ENCODE measurements around the gene PPIAL4G.
"Not testable (repeated sequence)": the region's sequence is repeated elsewhere in the genome, so short reads cannot be mapped to it uniquely, and the experiment has no call there.

PPIAL4G gene

DNA sequence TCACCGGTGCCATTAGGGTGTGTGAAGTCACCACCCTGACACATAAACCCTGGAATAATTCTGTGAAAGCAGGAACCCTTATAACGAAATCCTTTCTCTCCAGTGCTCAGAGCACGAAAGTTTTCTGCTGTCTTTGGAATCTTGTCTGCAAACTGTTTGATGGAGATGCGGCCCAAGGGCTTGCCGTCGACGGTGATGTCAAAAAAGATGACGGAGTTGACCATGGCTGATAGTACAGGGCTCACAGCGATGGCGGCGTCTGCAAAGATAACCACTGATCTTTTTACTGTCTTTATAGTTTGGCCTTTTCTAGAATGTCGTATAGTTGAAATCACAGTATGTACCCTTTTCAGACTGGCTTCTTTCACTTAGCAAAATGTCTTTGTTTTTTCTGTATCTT is at the start of gene PPIAL4G:
PPIAL4G (minus strand) TSS at position 274 of the 400 bp plus-strand sequence; CDS start at position 224, 50 bp downstream.
- not testable (repeated sequence) for DNase-seq

DNA sequence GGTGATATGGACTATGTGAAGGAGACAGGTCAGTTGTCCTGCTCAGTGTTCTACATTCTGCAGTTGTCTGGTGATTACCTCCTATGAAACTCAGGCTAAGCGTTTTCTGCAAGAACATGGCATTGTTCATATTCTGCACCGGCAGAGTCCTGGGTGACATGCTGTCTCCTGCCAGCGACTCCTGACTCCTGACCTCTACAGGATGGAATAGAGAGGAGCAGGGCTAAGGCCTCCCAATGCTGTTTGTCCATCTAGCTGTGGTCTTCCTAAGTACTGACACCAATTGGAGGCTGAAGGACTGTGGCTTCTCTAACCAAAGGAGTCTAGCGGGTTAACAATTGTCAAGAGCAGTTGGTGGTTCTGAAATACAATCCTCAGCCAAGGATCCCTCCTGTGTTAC is 49.1 kb upstream of the PPIAL4G start:
- DNase-seq = not testable (repeated sequence)

DNA sequence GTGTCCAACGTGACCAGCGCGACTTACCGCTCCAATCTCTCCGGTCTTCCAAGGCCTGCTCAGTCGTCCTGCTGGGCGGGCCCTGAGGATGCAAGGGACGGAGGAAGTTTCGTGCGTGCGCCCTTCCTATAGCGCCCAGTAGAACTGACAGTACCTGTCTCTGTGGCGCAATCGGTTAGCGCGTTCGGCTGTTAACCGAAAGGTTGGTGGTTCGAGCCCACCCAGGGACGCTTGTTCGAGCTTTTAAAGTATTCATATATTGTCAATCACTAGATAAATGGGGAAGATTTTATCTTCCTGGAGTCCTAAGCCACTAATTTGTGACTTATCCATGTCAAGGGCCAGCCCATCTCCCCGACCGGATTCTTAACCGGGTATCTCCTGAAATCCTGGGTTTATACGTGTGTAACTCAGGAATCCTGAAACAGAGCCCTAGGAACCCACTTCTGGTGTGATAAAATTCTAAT is 46.0 kb upstream of the PPIAL4G start:
- peak; percentile 65 for DNase-seq

DNA sequence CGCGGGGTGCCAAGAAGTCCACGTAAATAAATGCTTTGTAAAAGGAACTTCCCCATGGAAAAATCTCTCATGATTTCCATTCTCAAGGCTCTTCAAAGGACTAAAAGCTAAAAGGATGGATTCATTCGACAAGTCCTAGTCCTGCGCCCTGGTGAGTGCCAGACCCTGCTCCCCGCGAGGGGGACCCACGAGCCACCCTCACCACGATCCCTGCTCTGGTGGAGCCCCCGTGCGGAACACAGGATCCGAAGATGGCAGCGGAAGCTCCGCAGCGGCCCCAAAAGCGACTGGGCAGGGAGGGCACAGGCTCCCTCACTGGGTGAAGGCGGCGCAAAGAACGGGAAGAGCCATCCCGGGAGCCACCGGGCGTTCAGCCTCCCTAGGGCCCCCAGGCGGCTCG is 45.5 kb upstream of the PPIAL4G start:
- DNase-seq = not testable (repeated sequence)

DNA sequence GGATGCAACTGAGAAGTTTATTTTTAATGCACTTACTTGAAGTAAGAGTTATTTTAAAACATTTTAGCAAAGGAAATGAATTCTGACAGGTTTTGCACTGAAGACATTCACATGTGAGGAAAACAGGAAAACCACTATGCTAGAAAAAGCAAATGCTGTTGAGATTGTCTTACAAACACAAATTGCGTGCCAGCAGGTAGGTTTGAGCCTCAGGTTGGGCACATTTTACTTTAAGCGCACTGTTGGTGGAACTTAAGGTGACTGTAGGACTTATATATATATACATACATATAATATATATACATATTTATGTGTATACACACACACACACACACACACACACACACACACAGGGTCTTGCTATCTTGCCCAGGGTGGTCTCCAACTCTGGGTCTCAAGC is 43.5 kb upstream of the PPIAL4G start:
- DNase-seq = not testable (repeated sequence)

DNA sequence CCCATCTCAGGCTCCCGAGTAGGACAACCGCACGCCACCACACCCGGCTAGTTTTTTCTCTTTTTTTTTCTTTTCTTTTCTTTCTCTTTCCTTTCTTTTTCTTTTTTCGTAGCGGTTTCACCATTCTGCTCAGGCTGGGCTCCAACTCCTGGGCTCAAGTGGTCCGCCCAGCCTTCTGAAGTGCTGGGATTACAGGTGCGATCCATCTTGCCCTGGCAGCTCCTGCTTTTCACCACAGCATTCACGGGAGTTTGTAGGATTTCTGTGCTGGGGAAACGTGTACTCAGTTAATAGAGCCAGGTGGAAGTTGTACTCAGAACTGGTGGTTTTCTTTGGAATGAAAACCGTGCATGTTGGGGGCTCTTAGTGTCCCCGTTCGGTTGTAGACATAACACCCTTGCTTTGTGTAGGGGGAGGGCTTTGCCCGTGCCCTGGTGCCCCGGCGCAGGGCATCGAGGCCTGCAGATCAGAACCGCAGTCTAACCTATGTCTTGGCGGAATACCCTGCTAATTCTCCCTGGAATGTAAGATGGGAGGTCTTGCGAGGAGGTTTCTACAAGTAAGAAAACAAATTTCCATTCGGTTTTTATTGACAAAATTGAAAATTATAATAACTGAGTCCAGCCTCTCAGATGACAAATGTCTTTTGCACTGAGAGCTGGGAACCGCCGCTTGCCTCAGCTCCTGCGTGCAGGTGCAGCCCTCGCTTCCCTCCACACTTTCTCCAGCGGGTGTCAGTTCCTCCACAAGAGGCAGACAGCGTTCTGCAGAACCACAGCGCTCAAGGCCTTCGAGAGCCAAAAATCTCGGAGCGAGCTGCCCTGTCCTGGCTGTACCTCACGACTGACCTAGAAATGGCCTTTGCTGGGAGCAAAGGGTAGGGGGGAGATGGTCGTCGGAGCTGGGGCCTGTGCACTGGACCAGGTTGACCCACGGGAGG is 40.4 kb upstream of the PPIAL4G start:
- not testable (repeated sequence) for DNase-seq

DNA sequence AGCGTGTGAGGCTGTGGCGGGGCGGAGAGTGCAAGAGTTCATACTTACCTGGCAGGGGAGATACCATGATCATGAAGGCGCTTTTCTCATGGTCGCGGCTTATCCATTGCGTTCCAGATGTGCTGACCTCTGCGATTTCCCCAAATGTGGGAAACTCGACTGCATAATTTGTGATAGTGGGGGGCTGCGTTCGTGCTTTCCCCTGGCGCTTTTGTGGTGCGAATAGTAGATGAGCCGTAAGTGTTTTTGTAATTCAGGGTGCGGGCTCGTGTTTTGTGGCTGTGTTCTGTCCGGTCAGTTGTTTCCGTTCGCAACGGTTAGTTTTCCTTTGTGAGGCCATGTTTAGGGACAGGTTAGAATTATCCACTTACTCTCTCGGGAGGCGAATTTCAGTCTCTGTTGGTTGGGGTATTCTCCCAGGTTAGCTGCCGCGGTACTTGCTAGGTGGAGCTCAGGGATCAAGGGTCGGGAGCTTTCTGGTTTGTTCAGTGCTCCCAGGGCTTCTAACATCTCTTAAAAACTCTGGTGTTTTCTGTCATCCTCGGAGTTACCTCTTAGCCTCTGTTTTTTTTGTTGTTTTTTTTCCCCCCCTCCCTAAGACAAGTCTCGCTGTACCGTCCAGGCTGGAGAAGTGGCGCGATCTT is 39.6 kb upstream of the PPIAL4G start:
- peak; percentile 82 for DNase-seq

DNA sequence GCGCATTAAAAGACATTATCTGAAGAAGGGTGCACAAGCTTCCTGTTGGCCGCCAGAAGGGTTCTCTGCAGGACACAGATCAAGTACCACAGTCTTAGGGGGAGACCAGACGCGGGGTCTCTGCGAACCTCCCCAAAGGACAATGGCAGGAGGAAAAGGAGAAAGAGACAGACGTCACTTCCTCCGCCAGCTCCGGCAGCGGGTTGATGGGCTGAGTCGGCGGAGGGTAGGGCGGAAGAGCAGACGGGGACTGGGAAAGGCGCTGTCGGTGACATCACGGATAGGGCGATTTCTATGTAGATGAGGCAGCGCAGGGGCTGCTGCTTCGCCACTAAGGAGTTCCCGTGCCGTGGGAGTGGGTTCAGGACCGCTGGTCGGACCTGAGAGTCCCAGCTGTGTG is 39.0 kb upstream of the PPIAL4G start:
- DNase-seq = peak; percentile 76

DNA sequence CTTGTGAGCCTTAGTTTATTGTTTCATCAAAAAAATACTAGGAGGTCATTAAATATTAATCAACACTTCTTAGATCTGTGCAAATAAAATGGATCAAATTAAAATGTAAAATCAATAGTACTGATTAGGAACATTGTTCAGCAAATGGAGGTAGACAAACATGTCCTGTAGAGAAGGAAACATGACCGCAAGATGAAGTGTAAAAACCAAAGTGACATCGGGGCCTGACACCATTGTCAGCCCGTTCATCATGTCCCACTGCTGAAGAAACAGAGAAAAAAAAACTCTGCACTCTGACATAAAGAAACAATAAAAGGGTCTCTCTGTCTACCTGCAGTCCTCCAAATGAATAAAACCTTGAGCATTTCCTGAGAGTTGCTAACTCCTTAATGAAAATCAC is 31.2 kb upstream of the PPIAL4G start:
- not testable (repeated sequence) for DNase-seq

DNA sequence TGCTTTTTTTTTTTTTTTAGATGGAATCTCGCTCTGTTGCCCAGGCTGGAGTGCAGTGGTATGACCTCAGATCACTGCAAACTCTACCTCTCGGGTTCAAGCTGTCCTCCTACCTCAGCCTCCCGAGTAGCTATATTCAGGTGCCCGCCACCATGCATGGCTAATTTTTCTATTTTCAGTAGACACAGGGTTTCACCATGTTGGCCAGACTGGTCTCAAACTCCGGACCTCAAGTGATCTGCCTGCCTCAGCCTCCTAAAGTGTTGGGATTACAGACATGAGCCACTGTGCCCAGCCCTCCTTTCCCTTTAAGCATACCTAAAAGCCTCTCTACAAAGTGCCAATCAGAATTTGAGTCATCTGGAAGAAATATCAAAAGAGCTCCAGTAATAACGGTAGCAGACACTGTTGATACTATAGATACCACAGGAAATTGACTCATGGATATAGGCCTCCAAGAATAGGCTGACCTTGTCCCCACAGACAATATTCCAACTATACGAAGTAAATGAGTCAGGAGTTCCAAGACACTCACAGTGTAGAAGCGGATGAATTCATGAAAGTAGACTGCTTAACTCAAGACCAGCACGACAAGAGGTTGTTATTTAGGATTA is 29.6 kb upstream of the PPIAL4G start:
- DNase-seq = not testable (repeated sequence)

DNA sequence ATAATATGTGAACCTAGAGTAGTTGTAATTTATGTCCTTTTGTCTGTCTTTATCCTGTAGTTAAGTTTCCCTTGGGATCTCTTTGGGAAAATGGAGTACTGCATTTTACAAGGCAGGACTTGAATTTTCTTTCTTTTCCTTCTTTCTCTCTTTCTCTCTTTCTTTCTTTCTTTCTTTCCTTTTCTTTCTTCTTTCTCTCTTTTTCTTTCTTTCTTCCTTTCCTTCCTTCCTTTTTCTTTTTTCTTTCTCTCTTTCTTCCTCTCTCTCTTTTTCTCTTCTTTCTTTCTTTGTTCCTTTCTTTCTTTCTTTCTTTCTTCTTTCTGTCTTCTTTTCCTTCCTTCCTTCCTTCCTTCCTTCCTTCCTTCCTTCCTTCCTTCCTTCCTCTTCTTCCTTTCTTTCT is 10.8 kb upstream of the PPIAL4G start:
- DNase-seq = not testable (repeated sequence)

DNA sequence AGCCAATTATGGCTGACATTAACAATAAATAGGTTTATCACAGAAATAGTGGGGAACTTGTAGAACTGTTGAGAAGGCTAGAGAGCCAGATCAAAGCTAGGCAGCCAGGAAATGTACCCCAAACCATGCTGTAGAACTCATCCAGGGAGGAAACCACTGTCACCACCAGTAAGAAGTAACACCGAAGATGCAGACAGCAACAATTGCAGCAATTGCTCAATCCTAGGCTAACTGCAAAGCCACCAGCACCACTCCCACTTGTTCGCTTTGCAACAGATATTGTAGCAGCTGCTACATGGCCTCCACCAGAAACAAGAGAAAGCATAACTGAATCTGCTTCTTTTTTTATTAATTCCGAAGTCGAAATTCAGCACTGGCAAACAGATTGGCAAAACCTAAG is 2.0 kb downstream of the PPIAL4G start:
- peak; percentile 16 for DNase-seq

DNA sequence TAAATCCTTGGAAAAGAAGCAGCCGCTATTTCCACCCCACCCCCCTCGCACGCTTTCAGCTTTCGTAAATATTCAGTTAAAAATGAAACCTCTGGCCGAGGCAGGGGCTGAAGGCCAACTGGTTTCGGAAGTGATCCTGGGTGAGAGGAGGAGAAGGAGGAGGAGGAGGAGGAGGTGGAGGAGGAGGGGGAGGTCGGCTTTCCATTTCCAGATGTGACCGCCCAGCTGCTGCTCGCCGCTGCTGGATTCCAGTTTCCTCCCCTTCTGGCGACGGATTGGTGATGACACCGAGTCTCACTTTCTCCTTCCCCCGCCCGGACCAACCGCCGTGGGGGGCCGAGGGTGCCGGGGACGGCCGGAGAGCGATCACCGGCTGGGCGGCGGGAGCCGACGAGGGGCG is 23.4 kb downstream of the PPIAL4G start:
- DNase-seq = not testable (repeated sequence)

DNA sequence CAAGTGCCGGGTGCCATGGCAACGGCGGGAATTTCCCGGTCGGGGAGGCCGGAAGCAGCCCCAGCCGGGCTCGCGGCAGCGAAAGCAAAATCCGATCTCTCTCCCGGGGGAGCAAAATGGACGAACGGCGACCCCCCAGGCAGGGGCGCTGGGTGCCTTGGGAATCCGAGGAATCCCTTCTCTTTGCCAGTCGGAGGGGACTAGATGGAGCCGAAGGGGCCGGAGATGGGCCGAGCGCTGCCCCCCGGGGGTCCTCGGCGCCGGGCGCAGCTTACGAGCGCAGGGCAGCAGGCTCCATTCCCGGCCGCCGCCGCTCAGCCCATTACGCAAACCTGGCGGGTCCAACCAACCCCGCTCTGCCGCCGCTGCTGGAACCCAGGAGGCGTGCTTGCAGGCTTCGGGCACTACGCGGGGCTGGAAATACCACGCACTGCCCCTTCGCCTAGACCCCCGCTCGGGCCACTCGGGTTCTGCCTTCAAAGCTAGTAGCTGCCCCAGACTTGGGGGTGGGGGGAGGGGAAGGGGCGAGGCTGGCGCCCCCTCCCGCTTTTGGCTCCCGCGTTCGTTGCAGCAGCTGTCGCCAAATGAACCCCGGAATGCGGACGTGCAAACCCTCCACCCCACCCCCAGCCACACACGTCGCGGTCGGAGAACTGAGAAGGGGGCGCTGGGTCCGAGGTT is 24.1 kb downstream of the PPIAL4G start:
- peak; percentile 37 for DNase-seq

DNA sequence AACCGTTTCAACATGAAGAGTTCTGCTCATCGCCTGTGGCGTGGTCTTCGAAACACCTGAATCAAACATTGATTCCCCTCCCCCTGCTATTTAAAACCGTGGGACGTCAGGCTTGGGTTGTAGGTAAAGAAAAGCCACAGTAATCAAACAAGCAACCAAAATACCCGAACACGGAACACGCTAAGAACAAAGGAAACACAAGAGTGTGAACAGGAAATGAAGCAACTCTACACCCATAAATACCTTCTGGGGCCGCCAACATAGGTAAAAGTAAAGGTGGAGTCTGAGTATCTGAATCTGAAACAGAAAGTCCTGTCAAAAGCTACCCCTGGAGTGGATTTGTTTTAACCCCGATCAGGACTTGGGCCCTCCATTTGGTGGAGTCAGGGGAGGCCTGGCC is 24.7 kb downstream of the PPIAL4G start:
- peak; percentile 42 for DNase-seq

DNA sequence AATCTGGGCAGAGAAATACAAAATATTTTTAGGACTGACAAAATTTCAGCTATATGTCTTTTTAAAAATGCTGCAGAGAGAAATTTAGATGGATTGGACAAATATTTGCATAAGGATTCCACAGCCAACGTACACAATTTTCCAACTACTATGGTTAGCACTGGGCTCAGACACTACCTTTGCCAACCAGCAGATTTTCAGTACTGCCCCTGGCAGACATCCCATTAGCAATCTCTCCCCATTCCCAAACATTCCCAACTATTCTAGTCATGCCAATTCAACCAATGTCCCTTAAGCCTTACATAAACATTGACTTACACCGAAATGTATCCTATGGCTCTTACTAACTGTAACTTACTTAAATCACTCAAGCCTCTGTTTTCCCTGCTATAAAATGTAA is 30.3 kb downstream of the PPIAL4G start:
- DNase-seq = not testable (repeated sequence)

DNA sequence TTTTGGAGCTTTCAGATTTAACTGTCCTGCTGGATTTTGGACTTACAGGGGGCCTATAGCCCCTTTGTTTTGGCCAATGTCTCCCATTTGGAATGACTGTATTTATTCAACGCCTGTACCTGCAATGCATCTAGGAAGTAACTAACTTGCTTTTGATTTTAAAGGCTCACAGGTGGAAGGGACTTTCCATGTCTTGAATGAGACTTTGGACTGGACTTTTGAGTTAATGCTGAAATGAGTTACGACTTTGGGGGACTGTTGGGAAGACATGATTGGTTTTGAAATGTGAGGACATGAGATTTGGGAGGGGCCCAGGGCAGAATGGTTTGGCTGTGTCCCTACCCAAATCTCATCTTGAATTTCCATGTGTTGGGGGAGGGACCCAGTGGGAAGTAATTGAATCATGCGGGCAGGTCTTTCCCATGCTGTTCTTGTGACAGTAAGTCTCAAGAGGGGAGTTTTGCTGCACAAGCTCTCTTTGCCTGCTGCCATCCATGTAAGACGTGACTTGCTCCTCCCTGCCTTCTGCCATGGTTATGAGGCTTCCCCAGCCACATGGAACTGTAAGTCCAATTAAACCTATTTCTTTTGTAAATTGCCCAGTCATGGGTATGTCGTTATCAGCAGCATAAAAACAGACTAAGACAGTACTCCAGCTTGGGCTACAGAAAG is 43.3 kb downstream of the PPIAL4G start:
- not testable (repeated sequence) for DNase-seq

DNA sequence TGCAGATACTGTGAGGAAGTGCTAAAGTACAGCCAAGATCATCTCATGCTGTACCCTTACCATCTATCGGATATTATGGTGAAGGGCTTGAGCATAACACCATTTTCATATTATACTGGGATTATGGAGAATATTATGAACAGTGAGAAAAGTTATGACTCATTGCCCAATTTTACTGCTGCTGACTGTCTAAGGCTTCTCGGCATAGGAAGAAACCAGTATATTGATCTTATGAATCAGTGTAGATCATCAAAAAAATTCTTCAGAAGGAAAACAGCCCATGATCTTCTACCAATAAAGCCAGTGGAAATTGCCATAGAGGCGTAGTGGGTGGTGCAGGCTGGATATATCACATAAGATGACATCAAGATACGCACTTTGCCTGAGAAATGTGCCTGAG is 47.7 kb downstream of the PPIAL4G start:
- no peak for DNase-seq

DNA sequence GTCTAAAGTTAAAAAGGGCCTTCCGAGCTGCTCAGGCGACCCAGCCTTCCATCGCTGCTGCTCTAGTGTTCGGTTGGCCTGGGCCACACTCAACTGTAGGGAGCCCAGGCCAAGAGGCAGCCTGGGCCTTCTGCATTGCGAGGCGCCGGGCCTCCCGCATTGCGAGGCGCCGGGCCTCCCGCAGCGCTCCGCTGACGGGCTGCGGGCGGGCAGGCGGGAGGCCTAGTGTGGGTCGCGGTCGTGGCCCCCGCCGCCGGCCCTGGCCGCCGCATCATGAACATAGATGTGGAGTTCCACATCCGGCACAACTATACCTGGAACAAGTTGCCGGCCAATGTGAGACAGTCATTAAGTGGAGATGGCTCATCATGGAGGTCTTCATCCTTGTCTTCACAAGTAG is 48.3 kb downstream of the PPIAL4G start:
- no peak for DNase-seq

DNA sequence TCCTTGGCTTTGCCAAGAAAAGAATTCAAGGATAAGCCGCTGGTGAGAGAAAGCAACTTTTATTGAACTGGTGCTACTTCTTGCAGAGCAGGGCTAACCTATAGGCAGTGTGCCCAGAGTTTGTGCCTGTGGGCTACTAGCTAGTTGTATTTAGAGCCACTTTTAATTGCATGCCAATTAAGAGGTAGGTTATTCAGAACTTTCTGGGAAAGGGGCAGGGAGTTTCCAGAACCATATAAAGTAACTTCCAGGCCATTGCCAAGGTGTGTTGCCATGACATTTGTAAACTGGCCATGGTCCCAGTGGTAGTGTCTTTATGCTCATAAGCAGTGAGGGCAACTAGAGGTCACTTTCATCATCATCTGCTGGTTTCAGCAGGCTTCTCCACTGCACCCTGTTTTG is 50.2 kb downstream of the PPIAL4G start:
- DNase-seq = not testable (repeated sequence)

Data from activated CD4-positive, alpha-beta T cell treated with anti-CD3 and anti-CD28 coated beads, Interleukin-2, amount 50 U/mL, for 1 hour (primary cell).